ENCODE results near the gene SORL1.
"Not testable (repeated sequence)": the region's sequence is repeated elsewhere in the genome, so short reads cannot be mapped to it uniquely, and the experiment has no call there.

The SORL1 gene

GRCh38 chr11:121476379-121477032 is 24.4 kb downstream of the SORL1 start:
- in situ Hi-C loops (cut with HindIII; ENCODE audit: low sequenced_read_pairs) = no loop called here

GRCh38 chr11:121478226-121478894 is 26.2 kb downstream of the SORL1 start:
- in situ Hi-C loops (cut with HindIII; ENCODE audit: low sequenced_read_pairs) = no loop called here

GRCh38 chr11:121478895-121479697 is 27.0 kb downstream of the SORL1 start:
- in situ Hi-C loops (cut with HindIII; ENCODE audit: low sequenced_read_pairs) = no loop called here

DNA sequence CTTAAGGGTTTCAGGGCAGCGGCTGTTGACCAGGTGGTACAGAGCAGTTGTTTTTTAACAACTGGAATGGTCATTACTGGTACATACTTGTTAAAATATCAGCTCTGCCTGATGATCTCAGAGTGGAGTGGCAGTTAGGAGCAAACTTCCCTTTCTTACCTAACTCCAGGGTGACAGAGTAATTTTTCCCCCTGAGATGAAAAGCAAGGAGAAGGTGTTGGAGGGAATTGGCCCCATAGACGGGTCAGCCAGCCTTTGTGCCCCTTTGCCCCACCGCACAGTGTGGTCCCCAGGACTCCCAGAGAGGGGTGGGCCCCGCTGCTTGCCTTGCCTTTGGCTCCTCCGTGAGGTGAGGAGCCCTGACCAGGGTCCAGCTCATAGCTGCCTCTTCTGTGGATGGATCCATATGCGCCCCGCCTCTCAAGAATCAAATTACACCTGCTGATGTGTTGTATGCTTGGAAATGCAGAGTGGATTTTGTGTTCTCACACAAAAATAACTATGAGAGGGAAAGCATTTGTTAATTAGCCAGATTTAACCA is 27.7 kb downstream of the SORL1 start:
- in situ Hi-C loops (cut with HindIII; ENCODE audit: low sequenced_read_pairs) = no loop called here

- in situ Hi-C loops (cut with HindIII; ENCODE audit: low sequenced_read_pairs) = not testable (repeated sequence)
Measured at GRCh38 chr11:121481484-121482230, 29.5 kb downstream of the SORL1 start.

DNA sequence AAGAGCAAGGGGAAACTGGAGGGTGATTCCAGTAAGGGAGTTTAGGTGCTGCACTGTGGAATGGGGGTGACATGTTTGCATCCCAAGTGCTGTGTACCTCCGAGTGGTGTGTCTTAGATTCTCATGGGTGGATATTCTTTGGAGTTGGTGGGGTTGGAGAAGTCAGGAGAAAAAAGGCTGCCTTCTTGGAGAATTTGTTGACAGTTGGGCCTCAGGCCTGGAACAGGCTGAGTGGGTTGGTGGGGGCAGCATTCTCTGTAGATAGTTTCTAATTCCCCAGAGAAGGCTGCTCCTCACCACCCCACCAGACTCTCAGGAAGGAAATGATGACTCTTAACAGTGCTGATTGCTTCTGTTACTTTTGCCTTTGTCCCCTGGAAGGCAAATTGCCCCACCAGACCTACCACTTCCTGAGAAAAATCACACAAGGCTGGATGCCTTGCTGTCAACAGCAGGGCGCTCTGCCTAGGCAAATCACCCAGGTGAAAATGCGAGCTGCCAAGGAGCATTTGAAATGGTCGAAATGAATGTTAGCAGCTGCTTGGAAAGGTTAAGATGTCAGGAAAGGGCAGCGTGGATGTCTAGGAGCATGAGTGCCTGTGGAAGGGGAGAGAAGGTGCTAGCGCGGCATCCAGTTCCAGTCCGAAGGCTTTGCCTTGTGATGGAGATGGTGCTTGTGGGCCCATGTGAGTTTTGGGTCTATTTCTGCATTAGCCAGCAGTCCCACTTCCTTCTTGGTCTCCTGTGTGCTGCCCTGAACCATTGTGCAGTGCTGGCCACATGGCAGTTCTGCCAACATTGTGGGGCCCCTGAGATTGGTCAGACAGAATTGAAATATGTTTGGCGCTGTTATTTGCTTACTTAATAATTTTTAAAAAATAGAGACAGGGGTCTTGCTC is 30.4 kb downstream of the SORL1 start:
- in situ Hi-C loops (cut with HindIII; ENCODE audit: low sequenced_read_pairs) = no loop called here

DNA sequence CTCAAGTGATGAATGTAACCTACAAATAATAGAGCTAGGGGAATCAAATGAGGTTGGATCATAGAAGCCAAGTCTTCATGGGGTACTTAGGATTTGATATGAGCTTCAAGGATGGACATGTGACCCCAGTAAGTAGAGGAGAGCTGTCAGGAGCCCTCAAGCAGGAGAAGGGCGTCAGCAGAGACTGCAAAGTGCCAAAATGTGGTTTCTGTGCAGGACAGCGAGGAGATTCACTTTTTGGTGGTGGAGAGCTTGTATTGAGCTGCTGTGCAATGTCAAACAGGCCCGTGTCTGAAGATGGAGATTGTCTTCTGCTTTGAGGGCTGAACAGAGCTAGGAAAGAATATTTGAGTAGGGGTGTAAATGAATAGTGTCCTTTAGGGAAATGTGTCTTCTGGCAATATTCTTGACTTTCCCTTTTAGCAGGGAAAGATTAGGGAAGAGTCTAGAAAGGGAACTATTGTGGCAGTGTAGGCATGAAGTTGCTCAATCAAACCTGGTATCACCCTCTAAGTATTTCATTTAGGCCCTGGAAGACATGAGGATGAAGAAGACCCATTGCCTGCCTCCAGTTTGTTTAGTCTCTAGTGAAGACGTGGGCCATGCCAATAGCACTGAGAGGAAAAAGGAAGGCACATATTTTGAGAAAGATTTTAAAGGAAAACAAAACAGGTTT is 31.8 kb downstream of the SORL1 start:
- in situ Hi-C loops (cut with HindIII; ENCODE audit: low sequenced_read_pairs) = no loop called here

DNA sequence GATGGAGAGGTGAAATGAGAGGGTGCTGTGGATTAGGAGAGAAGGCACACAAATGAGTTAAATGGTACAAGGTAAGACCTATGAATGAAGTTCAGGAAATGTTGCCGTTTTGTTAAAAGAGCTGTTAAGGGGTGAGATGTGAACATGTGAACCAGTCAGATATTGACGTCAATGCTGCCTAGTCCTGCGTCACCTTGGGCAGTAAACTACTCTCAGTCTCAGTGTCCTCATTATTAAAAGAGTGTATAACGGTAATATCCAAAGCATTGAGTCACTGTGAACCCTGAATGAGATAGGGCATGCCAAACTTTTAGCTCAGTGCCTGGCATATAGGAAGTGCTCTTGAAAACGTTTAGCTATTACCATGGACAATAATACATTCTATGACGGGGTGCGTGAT is 33.1 kb downstream of the SORL1 start:
- in situ Hi-C loops (cut with HindIII; ENCODE audit: low sequenced_read_pairs) = no loop called here

- in situ Hi-C loops (cut with HindIII; ENCODE audit: low sequenced_read_pairs) = no loop called here
Measured at GRCh38 chr11:121486054-121486453, 33.9 kb downstream of the SORL1 start.

- in situ Hi-C loops (cut with HindIII; ENCODE audit: low sequenced_read_pairs) = no loop called here
Measured at GRCh38 chr11:121487191-121487590, 35.1 kb downstream of the SORL1 start.

DNA sequence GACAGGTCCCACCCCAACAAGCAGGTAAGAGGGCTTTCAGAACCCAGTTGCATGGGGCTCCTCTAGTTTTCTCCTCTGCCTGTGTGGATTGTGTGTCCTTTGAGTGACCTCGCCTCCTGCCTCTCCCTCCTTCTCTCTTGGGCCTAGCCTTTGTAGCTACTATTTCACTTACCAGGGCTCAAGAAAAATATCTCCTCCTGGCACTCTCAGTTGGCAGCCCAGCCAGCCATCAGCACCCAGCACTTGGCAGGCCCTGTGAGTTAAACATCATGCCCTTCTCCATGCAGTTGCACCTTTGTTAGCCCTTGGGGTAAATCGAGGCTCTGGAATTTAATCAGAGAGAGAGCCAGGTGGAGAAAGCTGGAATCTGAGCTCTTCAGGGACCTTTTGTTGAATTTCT is 36.1 kb downstream of the SORL1 start:
- in situ Hi-C loops (cut with HindIII; ENCODE audit: low sequenced_read_pairs) = no loop called here

DNA sequence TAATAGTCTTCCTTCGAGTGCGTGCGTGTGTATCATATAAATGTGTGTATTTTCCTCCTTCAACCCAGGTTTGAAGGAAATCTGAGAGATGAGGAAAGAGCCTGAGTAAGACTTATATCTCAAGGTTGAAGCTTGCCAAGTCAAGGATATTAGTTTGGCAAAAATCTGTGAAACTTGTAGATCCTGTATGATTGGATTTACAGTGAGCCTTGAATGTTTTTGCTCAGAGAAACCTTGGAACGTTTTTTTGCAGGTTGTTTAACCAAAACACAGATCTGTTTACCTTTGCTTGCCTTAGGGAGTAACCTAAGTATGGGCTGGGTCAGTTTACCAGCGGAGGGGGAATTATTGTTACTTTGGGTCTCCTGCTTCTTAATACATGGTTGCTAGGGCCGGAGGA is 36.5 kb downstream of the SORL1 start:
- in situ Hi-C loops (cut with HindIII; ENCODE audit: low sequenced_read_pairs) = no loop called here

DNA sequence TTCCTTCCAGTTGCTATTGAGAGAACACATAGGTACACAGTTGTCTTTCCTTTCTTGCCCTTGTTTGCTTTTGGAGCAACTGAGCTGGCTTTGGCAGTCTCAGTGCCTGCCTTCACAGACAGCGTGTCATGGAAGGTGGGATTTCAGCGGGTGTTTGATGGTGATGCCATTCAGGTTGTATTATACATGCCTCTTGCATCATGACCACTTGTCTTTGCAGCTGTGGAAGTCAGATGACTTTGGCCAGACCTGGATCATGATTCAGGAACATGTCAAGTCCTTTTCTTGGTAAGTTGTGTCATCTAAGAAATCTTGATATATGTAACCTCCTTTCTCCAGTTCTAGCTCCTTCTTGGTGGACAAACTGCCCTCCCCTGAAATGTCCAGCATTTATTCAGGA is 37.7 kb downstream of the SORL1 start:
- in situ Hi-C loops (cut with HindIII; ENCODE audit: low sequenced_read_pairs) = no loop called here

GRCh38 chr11:121494355-121495099 is 42.4 kb downstream of the SORL1 start:
- in situ Hi-C loops (cut with HindIII; ENCODE audit: low sequenced_read_pairs) = no loop called here

DNA sequence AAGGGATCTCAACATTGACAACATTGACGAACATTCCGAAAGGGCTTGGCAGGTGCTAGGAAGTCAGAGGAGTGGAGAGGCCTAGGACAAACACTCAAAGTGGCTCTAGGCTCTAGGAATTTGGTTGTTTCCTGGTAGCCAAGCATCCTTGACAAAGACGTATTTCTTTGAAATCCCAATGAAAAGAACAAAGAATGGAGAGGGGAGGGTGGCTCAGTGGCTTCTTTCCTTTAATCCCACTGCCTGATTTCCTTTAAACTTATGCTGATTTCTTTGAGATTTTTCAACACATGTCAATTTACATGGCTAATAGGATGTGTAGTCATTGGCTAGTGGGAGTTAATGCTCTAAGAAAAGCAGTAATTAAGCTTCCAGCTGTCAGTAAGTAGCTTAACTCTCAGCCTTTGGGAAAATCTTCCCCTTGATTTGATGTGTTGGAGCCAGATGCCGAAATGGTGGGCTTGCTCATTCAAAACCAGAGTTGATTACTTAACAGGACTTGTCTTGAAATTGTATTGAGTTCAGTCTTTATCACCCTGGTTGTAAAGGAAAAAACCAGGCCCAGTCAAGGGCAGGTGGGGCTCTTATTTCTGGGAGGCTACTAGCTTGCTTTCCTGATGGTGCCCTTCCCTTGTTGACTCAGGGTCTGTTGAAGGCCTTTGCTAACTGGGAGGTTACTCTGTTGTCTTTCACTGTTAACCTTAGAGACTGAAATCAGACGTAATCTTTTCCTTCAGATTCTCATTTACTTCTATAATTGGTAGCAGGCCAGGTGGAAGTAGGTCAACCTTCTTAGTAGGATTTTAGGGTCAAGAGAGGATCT is 45.3 kb downstream of the SORL1 start:
- in situ Hi-C loops (cut with HindIII; ENCODE audit: low sequenced_read_pairs) = no loop called here

GRCh38 chr11:121499405-121499804 is 47.3 kb downstream of the SORL1 start:
- in situ Hi-C loops (cut with HindIII; ENCODE audit: low sequenced_read_pairs) = no loop called here

DNA sequence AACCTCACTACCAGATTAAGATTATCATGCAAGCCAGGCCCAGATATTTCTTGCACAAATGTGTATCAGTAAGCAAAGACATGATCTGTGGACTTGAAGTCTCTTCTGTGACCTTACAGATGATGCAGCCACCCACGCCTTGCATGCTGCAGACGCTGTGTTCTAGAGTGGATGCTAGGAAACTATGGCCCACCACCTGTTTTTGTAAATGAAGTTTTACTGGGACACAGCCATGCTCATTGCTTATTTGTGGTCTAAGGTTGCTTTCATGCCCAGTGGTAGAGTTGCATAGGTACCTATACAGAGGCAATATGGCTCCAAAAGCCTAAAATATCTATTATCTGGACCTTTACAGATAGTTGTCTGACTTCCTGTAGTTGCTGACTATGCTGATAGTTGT is 48.2 kb downstream of the SORL1 start:
- in situ Hi-C loops (cut with HindIII; ENCODE audit: low sequenced_read_pairs) = no loop called here

DNA sequence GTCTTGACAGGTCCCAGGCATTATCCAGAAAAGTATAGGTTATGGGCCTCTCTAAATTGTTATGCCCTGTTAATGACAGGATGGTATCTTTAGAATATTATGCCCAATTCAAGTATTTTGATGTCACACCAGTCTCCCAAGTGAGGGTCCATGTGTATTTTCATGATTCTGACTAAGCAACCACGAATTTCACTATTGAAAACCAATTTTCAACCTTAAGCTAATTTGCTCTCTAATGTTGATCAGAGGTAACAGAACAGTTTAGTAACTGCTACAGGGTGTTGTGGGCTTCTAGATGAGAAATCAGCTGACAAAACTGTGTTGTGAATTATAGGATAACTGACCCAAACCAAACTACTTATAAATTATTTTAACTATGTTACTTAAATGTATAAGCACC is 48.6 kb downstream of the SORL1 start:
- in situ Hi-C loops (cut with HindIII; ENCODE audit: low sequenced_read_pairs) = no loop called here
